Stomach (tissue), 4 donors: ENCODE measurements around the gene JAK1.

ENCODE experiments used
- EP300 ChIP-seq: sonication (generic); formaldehyde crosslinking; IDR thresholded peaks from one replicate; pipeline ENCODE4 v1.6.1; 2017; ENCODE audit warnings: antibody characterized with exemption
- POLR2A ChIP-seq, 4 donors: fragments of 450-650 bp; IDR thresholded peaks; one replicate each; pipeline ENCODE4 v1.6.1; 2016; ENCODE audit warnings: antibody characterized with exemption in 4 of 4, control low read depth in 2 of 4, mild to moderate bottlenecking in 1 of 4, moderate library complexity in 1 of 4
- POLR2AphosphoS5 ChIP-seq, 3 donors: sonication (generic); formaldehyde crosslinking; IDR thresholded peaks; one replicate each; pipeline ENCODE4 v1.6.1; 2016; ENCODE audit warnings: antibody characterized with exemption in 3 of 3
- TF ChIP-seq, protein P1 (sequence below), 7 experiments: fragments of 450-650 bp in 4 of 7; fragments of 200-600 bp in 3 of 7; sonication (generic) in 3 of 7; IDR thresholded peaks; one replicate each; pipeline ENCODE4 v1.5.1; 2016 to 2019; ENCODE audit warnings: antibody characterized with exemption in 7 of 7, control low read depth in 2 of 7, mild to moderate bottlenecking in 1 of 7

DNA sequence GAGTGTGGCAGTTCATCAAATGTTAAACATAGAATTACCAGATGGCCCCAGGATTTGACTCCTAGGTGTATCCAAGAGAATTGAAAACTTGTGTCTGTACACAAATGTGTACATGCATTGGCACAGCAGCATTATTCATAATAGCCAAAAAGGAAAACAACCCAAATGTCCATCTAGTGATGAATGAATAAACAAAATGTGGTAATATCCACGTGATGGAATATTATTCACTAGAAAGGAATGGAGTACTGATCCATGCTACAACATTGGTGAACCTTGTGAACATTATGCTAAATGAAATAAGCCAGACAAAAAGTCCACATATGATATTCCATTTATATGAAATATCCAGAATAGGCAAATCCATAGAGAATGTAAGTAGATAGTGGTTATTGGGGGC is 143.7 kb downstream of the JAK1 start:
- TF ChIP-seq EP300: no peak
- no peak for TF ChIP-seq POLR2A (IDR thresholded peaks at IDR 0.05)
- TF ChIP-seq, protein P1, sequence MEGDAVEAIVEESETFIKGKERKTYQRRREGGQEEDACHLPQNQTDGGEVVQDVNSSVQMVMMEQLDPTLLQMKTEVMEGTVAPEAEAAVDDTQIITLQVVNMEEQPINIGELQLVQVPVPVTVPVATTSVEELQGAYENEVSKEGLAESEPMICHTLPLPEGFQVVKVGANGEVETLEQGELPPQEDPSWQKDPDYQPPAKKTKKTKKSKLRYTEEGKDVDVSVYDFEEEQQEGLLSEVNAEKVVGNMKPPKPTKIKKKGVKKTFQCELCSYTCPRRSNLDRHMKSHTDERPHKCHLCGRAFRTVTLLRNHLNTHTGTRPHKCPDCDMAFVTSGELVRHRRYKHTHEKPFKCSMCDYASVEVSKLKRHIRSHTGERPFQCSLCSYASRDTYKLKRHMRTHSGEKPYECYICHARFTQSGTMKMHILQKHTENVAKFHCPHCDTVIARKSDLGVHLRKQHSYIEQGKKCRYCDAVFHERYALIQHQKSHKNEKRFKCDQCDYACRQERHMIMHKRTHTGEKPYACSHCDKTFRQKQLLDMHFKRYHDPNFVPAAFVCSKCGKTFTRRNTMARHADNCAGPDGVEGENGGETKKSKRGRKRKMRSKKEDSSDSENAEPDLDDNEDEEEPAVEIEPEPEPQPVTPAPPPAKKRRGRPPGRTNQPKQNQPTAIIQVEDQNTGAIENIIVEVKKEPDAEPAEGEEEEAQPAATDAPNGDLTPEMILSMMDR (IDR thresholded peaks at IDR 0.05): no peak
- no peak for TF ChIP-seq POLR2AphosphoS5 (IDR thresholded peaks at IDR 0.05)
